Endometrial microvascular endothelial cells (primary cell): ENCODE results near the gene LHFPL3. TPM values are rescaled to one million over a fixed set of nuclear protein-coding genes. Genes with fewer than 3 reads are reported as not detected.
"Not testable (repeated sequence)": the region's sequence is repeated elsewhere in the genome, so short reads cannot be mapped to it uniquely, and the experiment has no call there.

Source experiments
- in situ Hi-C: cut with HindIII; loops from 2 replicates; pipeline ENCODE4 v1.10.0; 2017; ENCODE audit warnings: low sequenced_read_pairs, low pct_unique_long_range_greater_than_20kb; ENCODE audit errors: inconsistent ontology term
- total RNA-seq: library from RNA; depleted of rRNA; stranded (reverse); fragments of >200 nt; gene quantifications from one replicate; pipeline ENCODE4 v1.2.3, GENCODE V29; 2015; ENCODE audit errors: inconsistent ontology term

The LHFPL3 gene
- total RNA-seq, 1 donor from 2014 or later = not detected

DNA sequence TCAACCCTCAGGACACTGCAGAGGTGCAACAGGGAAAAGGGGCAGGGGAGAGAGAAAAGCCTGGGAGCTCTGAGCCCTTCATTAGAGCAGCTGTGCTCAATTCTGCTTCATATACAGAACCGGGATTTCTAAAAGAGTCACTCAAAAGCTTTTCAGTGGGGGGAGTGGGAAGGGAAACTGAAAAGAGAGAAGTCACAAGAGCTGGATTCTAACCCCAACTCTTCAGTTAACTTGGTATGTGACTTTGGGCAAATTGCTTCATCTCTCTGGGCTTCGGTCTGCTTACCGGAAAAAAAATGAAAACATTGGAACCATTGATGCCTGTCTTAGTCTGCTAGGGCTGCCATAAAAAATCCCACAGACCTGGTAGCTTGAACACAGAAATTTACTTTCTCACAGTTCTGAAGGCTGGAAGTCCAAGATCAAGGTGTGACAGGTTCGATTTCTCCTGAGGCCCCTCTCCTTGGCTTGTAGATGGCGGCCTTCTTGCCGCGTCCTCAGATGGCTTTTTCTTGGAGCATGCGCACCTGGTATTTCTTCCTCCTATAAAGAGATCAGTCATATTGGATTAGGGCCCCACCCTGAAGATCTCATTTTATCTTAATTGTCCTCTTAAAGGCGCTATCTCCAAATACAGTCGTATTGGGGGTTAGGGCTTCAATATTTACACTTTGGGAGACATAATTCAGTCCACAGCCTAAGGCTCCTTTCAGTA lies 567.3 kb downstream of the LHFPL3 start:
- in situ Hi-C loops = no loop called here

DNA sequence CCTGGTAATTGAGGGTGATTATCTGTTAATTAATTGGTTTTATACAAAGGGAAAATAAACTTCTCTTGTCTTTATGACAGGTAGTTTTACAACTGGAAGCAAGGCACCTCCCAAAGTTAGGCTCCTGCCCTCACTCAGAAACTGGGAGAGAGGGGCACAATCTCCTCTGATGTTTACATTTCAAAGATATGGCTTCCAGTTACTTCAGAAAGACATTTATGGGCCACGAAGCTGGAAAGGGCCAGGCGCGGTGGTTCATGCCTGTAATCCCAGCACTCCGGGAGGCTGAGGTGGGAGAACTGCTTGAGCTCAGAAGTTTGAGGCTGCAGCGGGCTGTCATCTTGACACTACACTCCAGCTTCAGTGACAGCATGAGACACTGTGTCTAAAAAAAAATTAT lies 570.0 kb downstream of the LHFPL3 start:
- in situ Hi-C loops = no loop called here

DNA sequence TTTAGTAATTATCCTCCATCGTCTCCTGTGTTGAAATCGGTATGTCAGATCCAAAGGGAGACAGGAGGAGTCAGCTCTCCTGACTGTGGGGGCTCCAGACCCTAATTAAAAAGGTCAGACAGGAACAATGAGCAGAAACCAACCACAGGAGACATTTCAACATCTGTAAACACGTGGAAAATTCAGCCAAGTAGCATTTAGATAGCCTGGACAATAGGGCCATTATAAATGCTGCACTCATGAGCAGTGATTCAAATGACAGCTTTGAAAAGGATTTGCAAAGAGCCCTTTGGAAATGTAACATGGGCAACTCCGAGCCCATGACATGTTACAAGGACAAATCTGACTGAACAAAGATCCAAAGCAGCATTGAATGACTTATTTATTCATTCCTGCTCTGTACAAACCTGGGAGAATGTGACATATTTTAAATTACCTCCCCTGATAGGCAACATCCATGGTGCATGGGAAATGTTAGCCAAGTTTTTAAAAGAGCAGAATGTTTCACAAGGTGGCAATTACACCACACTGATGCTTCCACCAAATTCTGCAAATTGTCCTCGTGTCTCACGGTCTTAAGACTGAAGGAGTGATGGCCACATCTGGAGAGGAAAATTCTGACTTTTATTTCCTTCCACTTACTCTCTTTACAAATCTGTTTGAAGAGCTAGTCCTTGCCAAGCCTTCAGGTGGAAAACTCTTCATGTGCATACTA lies 572.3 kb downstream of the LHFPL3 start:
- in situ Hi-C loops = no loop called here

DNA sequence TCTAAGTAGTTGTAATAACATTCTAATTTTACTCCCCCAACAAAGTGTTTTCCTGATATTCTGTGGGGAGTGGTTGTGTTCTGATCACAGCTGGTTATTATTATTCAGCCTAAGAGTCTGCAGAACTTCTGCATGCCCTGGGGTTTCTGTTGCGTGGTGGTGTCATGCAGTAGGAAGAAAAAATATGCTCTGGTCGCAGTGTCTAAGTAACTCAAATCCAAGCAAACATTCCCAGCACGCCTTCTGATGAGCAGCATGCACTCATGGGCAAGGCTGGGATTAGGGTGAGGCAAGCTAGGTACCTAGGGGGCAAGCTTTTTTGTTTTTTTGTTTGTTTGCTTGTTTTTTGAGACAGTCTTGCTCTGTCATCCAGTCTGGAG lies 572.8 kb downstream of the LHFPL3 start:
- in situ Hi-C loops = no loop called here

DNA sequence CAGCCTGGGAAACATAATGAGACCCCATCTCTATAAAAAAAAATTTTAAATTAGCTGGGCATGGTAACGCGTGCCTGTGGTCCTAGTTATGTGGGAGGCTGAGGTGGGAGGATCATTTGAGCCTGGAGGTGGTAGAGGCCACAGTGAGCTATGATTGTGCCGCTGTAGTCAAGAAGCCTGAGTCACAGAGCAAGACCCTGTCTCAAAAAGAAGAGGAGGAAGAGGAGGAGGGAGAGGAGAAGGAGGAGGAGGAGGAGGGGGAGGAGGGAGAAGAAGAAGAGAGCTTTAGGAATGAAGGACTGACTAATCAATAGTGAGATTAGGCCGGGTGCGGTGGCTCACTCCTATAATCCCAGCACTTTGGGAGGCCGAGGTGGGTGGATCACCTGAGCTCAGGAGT lies 573.8 kb downstream of the LHFPL3 start:
- in situ Hi-C loops = no loop called here

DNA sequence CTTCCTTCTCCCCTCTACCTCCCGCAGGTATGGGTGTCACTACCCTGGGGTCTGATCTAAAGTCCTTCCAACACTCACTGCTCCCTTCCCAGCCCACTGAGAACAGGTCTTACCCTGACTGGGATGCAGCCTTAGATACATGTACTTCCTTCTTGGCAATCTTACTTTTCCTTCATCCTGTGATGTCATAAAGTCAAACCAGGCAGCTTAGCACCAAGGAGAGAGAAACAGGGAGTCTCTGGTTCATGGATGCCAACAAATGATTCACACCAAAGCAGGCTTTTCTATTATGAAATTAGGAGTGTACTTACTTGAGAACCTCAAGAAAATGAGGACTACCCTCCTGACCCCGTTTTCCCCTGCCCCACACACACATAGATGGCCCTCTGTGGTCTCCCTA lies 574.6 kb downstream of the LHFPL3 start:
- in situ Hi-C loops = no loop called here

DNA sequence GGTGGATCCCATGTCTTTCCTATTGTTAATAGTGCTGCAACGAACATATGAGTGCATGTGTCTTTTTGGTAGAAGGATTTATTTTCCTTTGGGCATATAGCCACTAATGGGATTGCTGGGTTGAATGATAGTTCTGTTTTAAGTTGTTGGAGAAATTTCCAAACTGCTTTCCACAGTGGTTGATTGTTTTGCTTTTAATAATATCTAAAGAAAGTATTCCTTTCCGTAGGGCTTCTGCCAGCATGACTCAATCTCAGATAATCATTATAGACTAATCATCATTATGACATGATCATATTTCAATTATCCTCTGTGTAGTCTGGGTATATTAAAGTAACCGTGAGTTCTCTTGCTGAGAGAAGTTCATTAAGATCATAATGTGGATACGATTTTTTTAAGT lies 575.4 kb downstream of the LHFPL3 start:
- in situ Hi-C loops = no loop called here

DNA sequence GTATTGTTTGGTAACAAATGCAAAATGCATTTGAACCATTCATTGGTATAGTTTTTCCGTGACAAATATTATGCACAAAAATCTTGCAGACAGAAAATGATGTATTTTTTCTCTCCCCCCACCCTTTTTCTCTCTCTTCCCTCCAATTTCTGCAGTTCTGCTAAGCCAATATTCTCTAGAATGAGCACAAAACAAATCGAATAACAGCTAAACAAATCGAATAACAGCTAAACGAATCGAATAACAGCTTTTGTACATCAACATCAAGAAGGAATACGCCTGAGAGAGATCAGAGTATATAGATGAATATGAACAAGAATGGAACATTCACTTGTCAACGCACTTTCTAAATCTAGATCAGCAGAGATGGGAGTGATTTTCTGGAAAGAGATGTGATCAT lies 577.6 kb downstream of the LHFPL3 start:
- in situ Hi-C loops = no loop called here

DNA sequence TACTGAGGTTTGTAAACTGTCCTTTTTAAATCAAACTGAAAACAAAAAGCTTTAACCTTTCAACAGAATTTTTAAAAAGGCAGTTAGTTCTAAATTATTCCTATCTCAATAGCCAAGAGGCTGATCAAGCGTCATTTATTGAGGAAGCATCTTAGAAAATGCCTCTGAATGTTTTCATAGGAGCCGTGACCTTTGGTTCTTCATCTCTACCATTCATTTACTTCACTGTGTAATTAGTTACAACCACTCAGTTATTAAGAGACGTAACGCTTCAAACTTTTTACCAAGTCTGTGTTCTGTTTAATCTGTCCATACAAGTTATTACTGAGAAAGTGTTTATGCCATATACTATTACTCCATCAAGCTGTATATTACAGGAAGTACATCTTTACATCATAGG lies 578.2 kb downstream of the LHFPL3 start:
- in situ Hi-C loops = no loop called here

DNA sequence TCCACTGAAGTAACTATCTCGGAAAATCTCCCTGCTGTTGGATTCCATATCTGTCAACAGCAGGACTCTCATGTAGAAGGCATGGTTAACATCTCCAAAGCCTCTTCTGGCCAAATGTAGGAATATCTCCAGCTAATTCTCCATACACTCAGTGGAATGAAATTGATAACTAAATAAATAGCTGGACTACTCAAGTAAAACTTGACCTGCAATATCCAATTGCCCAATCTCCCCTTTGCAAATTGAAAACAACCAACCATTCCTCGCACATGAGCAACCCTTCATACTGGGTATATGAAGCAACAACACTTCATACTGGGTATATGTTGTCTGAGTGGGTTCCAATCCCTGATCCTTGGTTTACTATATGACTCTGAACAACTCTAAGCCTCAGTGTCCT lies 580.2 kb downstream of the LHFPL3 start:
- in situ Hi-C loops = no loop called here

DNA sequence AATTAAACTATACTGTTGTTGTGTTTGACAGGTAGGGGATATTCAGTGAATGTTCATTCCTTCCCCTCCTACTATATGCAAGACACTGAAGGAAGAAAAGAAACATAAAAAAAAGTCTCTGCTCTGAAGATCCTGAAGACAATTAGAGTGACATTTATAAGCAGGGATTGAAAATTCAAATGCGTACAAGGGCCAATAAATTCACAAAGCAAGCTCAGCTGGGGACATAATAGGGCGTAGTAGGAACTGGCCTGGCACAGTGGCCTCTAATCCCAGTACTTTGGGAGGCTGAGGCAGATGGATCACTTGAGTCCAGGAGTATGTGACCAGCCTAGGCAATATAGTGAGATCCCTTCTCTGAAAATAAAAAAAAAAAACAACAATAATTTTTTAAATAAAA lies 580.7 kb downstream of the LHFPL3 start:
- in situ Hi-C loops = no loop called here

DNA sequence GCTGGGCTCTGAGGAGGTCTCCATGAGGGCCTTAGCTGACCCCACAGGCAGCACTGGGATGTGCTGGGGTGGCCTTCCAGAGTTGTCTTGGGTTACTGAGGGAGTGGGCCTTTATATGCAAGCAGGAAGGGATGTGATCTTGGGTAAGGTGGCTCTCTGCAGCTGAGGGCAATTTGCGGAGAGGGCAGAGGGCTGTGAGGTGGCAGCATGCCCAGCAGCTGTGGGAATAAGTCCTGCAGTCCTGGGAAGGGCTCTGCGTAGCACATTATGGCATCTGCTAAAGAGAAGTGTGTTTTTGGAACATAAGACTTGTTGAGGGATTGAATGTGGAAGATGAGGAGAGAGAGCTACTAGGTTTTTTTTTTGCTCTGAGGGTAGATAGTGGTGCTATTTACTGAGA lies 586.0 kb downstream of the LHFPL3 start:
- in situ Hi-C loops = no loop called here

DNA sequence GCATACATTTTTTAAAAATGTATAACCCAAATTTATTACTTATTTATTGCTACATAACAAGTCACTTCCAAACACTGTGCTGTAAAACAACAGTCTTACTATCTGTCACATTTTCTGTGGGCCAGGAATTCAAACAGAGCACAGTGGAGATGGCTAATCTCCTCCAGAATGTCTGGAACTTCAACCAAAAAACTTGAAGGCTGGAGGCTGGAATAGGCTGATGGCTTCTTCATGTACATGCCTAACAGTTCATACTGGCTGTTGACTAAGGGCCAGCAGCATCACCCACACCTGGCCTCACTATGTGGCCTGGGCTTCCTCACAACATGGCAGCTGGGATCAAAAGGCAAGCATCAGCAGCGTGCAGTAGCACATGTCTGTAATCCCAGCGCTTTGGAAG lies 593.2 kb downstream of the LHFPL3 start:
- in situ Hi-C loops = no loop called here

DNA sequence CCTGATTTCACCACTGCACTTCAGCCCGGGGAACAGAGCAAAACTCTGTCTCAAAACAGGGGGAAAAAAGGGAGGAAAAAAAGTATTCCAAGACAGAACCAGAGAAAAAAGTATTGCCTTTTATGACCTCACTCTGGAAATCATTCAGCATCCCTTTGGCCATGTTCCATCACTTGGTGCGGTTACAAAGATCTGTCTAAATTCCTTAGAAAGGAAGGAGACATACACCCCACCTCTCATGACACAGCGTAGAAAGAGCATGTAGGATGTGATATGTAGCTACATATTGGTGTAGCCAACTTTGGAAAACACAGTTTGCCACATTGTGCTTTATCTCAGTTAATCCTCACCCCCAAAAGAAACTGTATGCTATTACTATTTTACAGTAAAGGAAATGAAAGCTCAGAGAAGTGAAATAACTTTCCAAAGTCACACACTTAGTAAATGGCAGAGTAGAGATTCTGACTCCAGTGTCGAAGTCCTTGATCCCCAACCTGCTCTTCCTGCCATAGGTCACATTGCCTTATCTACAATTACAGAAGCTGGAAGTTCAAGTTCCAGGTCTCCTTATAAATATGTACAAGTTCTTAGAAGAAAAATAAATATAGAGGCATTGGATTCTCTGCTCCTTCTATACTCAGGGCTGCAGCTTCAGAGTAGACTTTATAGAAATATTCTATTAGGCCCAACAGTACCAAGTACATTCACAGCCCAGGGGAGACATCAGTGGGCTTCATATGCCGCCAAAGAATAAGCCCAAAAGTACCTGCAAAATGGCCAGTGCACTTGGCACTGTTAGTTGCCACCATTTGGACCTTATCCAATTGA lies 594.0 kb downstream of the LHFPL3 start:
- in situ Hi-C loops = no loop called here

DNA sequence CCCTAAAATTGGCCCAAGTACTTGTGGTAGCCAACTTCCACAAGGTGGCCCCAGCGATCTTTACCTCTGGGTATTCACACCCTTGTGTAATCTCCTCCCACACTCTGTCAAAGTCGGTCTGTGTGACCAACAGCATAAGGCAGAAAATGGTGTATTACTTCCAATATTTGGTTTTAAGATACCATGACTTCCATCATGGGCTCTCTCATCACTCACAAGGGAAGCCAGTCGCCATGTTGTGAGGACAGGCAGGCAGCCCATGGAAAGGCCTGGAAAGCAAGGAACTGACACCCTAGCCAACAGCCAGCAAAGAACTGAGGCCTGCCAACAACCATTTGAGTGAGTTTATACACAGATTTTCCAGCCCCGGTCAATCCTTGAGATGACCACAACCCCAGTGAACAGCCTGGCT lies 594.6 kb downstream of the LHFPL3 start:
- in situ Hi-C loops = no loop called here

DNA sequence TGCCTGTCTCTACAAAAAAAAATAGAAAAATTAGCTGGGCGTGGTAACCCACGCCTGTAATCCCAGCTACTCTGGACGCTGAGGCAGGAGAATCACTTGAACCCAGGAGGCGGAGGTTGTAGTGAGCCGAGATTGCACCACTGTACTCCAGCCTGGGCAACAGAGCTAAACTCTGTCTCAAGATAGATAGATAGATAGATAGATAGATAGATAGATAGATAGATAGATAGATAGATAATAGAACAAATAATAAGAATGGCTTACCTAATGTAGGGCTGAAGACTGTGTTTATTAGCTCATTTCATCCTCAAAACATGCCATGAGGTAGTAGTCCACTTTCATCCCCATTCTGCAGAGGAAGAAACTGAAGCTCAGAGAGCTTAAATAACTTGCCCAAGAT lies 597.8 kb downstream of the LHFPL3 start:
- in situ Hi-C loops = not testable (repeated sequence)

DNA sequence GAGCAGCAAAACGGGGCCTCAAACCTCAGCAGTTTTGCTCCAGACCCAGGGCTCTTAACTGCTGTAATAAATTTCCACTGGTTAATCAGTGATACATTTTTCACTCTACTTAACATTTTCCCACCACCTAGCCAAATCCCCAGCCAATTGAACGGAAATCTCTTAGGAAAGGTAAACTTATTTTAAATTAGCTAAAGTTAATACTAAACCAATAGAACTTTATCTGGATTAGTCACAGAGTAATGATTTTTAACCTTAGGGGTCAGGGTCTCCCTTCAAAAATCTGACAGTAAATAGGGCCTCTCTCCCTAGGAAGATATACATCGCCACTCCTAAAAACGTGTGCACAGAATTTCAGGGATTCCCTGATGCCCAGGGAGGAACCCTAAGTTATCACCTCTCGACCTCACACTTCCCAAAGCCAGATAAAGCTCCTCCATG lies 598.2 kb downstream of the LHFPL3 start:
- in situ Hi-C loops = no loop called here

DNA sequence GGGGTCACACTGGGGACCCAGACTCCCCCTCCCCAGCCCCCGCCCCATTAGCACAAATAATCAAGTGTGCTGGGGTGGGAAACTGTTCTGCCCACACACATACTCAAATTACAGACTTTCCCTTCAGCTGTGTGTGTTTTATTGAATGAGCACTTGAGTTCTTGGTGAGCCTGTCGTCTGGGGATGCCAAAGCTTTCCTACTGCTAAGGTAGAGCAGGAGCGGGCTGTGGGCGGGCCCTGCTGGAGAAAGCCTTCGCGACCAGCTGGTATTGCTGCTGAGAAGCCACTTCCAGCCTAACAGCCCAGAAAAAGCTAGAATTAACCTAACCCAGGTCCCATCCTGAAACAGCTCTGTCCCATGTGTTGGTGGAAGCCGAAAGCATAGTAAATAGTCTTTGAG lies 598.7 kb downstream of the LHFPL3 start:
- in situ Hi-C loops = no loop called here

DNA sequence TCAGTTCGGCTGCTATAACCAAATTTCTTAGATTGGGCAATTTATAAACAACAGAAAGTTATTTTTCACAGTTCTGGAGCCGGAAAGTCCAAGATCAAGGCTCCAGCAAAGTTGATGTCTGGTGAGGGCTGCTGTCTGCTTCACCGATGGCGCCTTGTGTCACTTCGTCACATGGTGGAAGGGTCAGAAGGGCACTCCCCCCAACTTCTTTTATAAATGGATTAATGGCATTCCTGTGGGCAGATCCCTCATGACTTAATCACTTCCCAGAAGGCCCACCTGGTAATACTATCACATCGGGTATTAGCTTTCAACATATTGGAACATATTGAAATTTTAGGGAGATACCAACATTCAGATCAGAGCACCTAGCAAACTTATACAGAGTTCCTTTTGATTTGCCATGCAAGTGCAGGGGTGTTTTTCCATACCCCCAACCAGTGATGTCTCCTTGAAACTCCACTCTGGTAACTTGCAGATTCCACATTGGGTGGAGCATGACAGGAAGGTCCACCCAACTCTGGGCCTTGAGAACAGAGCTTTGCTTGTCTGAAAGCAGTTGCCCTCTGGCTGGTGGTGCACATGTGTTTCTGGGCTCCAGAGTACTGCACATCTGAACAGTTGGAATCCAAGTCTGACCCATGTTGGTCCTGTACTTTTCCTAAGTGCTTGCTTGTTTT lies 600.5 kb downstream of the LHFPL3 start:
- in situ Hi-C loops = no loop called here
